Measurements from ENCODE around the gene NCOR1. TPM values are rescaled to one million over a fixed set of nuclear protein-coding genes. Genes with fewer than 3 reads are reported as not detected.

NCOR1 gene
- total and polyA plus RNA-seq, 2 experiments from 2014 or later = 102 to 132 TPM

DNA sequence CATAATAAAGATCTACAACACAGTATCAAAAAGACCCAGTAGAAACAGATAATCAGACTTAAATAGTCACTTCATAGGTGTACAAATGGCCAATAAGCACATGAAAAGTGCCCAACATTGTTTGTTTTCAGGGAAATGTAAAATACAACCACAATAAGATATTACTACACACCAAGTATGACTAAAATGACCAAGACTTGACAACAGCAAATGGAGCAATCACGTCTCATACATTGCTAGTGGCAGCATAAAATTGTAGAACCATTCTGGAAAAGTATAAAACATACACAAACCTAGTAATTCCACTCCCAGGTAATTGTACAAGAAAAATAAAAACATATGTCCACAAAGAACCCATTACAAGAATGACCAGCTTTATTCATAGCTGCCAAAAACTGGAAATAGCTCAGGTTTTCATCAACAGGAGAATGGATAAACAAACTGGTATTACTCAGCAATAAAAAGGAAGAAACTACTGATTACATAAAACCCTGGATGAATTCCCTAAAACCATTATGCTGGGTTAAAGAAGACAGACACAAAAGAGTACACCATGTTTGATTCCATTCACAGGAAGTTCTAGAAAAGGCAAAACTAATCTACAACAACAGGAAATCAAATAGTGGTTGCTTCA, 130.2 kb downstream of the NCOR1 start:
- H3K36me3 ChIP-seq (ENCODE audit: insufficient read depth) = peaks cover 3% of the 10 kb centered on the region
- no peak overlapping the region for H3K4me2 ChIP-seq
- no peak overlapping the region for H3K27ac Mint-ChIP-seq
- H3K79me2 ChIP-seq (replicated peaks; ENCODE audit: insufficient read depth) = 0 out of 2 replicates have a peak, but pooled peaks cover 4% of the 10 kb centered on the region
- H3K9me3 Mint-ChIP-seq = no peaks in the 10 kb centered on the region
- peaks cover 8% of the 10 kb centered on the region for H3K4me1 Mint-ChIP-seq
- peaks cover 39% of the 10 kb centered on the region; the same call in 2 of the 3 replicates for H3K36me3 Mint-ChIP-seq (ENCODE audit: low read depth)
- H3K4me1 ChIP-seq (ENCODE audit: insufficient read depth) = peaks cover 5% of the 10 kb centered on the region; the same call in 1 of the 2 replicates
- no peak overlapping the region for H2AFZ ChIP-seq
- TF ChIP-seq ZNF331 (CRISPR knock-in tag; IDR thresholded peaks at IDR 0.05; ENCODE audit: low read depth) (no peak), STAT1 (IDR thresholded peaks at IDR 0.05; ENCODE audit: unreplicated experiment) (no peak), EZH2phosphoT487 (IDR thresholded peaks at IDR 0.05; ENCODE audit: unreplicated experiment) (no peak), ZNF114 (CRISPR knock-in tag; IDR thresholded peaks at IDR 0.05) (no peak), NANOG (IDR thresholded peaks at IDR 0.05; ENCODE audit: borderline replicate concordance) (no peak), CREB1 (CRISPR knock-in tag; IDR thresholded peaks at IDR 0.05; ENCODE audit: low read depth) (no peak), JUNB (IDR thresholded peaks at IDR 0.05; ENCODE audit: unreplicated experiment) (no peak), POLR2AphosphoS5 (IDR thresholded peaks at IDR 0.05; ENCODE audit: low read depth) (no peak)
- TF ChIP-seq, protein P1, sequence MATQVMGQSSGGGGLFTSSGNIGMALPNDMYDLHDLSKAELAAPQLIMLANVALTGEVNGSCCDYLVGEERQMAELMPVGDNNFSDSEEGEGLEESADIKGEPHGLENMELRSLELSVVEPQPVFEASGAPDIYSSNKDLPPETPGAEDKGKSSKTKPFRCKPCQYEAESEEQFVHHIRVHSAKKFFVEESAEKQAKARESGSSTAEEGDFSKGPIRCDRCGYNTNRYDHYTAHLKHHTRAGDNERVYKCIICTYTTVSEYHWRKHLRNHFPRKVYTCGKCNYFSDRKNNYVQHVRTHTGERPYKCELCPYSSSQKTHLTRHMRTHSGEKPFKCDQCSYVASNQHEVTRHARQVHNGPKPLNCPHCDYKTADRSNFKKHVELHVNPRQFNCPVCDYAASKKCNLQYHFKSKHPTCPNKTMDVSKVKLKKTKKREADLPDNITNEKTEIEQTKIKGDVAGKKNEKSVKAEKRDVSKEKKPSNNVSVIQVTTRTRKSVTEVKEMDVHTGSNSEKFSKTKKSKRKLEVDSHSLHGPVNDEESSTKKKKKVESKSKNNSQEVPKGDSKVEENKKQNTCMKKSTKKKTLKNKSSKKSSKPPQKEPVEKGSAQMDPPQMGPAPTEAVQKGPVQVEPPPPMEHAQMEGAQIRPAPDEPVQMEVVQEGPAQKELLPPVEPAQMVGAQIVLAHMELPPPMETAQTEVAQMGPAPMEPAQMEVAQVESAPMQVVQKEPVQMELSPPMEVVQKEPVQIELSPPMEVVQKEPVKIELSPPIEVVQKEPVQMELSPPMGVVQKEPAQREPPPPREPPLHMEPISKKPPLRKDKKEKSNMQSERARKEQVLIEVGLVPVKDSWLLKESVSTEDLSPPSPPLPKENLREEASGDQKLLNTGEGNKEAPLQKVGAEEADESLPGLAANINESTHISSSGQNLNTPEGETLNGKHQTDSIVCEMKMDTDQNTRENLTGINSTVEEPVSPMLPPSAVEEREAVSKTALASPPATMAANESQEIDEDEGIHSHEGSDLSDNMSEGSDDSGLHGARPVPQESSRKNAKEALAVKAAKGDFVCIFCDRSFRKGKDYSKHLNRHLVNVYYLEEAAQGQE (IDR thresholded peaks at IDR 0.05; ENCODE audit: unreplicated experiment) = no peak
- TF ChIP-seq, protein P2, sequence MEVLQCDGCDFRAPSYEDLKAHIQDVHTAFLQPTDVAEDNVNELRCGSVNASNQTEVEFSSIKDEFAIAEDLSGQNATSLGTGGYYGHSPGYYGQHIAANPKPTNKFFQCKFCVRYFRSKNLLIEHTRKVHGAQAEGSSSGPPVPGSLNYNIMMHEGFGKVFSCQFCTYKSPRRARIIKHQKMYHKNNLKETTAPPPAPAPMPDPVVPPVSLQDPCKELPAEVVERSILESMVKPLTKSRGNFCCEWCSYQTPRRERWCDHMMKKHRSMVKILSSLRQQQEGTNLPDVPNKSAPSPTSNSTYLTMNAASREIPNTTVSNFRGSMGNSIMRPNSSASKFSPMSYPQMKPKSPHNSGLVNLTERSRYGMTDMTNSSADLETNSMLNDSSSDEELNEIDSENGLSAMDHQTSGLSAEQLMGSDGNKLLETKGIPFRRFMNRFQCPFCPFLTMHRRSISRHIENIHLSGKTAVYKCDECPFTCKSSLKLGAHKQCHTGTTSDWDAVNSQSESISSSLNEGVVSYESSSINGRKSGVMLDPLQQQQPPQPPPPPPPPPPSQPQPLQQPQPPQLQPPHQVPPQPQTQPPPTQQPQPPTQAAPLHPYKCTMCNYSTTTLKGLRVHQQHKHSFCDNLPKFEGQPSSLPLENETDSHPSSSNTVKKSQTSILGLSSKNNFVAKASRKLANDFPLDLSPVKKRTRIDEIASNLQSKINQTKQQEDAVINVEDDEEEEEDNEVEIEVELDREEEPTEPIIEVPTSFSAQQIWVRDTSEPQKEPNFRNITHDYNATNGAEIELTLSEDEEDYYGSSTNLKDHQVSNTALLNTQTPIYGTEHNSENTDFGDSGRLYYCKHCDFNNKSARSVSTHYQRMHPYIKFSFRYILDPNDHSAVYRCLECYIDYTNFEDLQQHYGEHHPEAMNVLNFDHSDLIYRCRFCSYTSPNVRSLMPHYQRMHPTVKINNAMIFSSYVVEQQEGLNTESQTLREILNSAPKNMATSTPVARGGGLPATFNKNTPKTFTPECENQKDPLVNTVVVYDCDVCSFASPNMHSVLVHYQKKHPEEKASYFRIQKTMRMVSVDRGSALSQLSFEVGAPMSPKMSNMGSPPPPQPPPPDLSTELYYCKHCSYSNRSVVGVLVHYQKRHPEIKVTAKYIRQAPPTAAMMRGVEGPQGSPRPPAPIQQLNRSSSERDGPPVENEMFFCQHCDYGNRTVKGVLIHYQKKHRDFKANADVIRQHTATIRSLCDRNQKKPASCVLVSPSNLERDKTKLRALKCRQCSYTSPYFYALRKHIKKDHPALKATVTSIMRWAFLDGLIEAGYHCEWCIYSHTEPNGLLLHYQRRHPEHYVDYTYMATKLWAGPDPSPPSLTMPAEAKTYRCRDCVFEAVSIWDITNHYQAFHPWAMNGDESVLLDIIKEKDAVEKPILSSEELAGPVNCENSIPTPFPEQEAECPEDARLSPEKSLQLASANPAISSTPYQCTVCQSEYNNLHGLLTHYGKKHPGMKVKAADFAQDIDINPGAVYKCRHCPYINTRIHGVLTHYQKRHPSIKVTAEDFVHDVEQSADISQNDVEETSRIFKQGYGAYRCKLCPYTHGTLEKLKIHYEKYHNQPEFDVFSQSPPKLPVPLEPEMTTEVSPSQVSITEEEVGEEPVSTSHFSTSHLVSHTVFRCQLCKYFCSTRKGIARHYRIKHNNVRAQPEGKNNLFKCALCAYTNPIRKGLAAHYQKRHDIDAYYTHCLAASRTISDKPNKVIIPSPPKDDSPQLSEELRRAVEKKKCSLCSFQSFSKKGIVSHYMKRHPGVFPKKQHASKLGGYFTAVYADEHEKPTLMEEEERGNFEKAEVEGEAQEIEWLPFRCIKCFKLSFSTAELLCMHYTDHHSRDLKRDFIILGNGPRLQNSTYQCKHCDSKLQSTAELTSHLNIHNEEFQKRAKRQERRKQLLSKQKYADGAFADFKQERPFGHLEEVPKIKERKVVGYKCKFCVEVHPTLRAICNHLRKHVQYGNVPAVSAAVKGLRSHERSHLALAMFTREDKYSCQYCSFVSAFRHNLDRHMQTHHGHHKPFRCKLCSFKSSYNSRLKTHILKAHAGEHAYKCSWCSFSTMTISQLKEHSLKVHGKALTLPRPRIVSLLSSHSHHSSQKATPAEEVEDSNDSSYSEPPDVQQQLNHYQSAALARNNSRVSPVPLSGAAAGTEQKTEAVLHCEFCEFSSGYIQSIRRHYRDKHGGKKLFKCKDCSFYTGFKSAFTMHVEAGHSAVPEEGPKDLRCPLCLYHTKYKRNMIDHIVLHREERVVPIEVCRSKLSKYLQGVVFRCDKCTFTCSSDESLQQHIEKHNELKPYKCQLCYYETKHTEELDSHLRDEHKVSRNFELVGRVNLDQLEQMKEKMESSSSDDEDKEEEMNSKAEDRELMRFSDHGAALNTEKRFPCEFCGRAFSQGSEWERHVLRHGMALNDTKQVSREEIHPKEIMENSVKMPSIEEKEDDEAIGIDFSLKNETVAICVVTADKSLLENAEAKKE (CRISPR knock-in tag; IDR thresholded peaks at IDR 0.05) = no peak
- no peaks in the 10 kb centered on the region for H4K20me1 ChIP-seq (replicated peaks; ENCODE audit: insufficient read depth)
- H3F3A ChIP-seq (replicated peaks; ENCODE audit: low read depth) = no peaks in the 10 kb centered on the region
- no peaks in the 10 kb centered on the region for H3K27me3 Mint-ChIP-seq (ENCODE audit: insufficient read depth, low read depth, poor library complexity)
- DNase-seq (ENCODE audit: low spot score) (no peak), ATAC-seq (no peak)
- H3K27ac ChIP-seq (ENCODE audit: low read depth) = no peak overlapping the region
- H3K9me2 ChIP-seq (ENCODE audit: insufficient read depth) = no peaks in the 10 kb centered on the region
- no peaks in the 10 kb centered on the region for H3K27me3 ChIP-seq (ENCODE audit: insufficient read depth)
- no peak overlapping the region for H3K4me3 ChIP-seq
- H3K4me3 Mint-ChIP-seq = no peak overlapping the region

Measured in GM23338 (cell line).